Neutrophil (primary cell): ENCODE data around the gene OXLD1.

Experiments
- H3K27ac ChIP-seq: fragments of 200-600 bp; sonication (generic); 2 replicates; pipeline ENCODE4 v1.5.1; 2016; ENCODE audit warnings: mild to moderate bottlenecking, moderate library complexity
- H3K27me3 ChIP-seq: fragments of 200-600 bp; sonication (generic); 2 replicates; pipeline ENCODE4 v1.6.0; 2016; ENCODE audit warnings: mild to moderate bottlenecking
- H3K36me3 ChIP-seq: fragments of 200-600 bp; sonication (generic); 2 replicates; pipeline ENCODE4 v1.5.1; 2017
- H3K4me1 ChIP-seq, 2 experiments: fragments of 200-600 bp in 1 of 2; sonication (generic) in 1 of 2; 1 replicate in 1 of 2; 2 replicates in 1 of 2; pipeline versions ENCODE4 v1.5.1 to v1.6.1; 2013 to 2016; ENCODE audit warnings: low read depth in 1 of 2, low read length in 1 of 2, mild to moderate bottlenecking in 1 of 2, moderate library complexity in 1 of 2; ENCODE audit not compliant: control insufficient read depth in 1 of 2, insufficient read depth in 1 of 2
- H3K4me3 ChIP-seq, 2 experiments: fragments of 200-600 bp in 1 of 2; sonication (generic) in 1 of 2; 1 replicate in 1 of 2; 2 replicates in 1 of 2; pipeline ENCODE4 v1.5.1; 2013 to 2016; ENCODE audit warnings: low read depth in 1 of 2, low read length in 1 of 2, mild to moderate bottlenecking in 1 of 2, moderate library complexity in 1 of 2
- H3K9me3 ChIP-seq: fragments of 200-600 bp; sonication (generic); 2 replicates; pipeline ENCODE4 v1.5.1; 2016
- TF ChIP-seq, protein P1 (sequence below): fragments of 200-600 bp; sonication (generic); IDR thresholded peaks from 2 replicates; pipeline ENCODE4 v1.5.1; 2016; ENCODE audit warnings: antibody characterized with exemption

The OXLD1 gene

DNA sequence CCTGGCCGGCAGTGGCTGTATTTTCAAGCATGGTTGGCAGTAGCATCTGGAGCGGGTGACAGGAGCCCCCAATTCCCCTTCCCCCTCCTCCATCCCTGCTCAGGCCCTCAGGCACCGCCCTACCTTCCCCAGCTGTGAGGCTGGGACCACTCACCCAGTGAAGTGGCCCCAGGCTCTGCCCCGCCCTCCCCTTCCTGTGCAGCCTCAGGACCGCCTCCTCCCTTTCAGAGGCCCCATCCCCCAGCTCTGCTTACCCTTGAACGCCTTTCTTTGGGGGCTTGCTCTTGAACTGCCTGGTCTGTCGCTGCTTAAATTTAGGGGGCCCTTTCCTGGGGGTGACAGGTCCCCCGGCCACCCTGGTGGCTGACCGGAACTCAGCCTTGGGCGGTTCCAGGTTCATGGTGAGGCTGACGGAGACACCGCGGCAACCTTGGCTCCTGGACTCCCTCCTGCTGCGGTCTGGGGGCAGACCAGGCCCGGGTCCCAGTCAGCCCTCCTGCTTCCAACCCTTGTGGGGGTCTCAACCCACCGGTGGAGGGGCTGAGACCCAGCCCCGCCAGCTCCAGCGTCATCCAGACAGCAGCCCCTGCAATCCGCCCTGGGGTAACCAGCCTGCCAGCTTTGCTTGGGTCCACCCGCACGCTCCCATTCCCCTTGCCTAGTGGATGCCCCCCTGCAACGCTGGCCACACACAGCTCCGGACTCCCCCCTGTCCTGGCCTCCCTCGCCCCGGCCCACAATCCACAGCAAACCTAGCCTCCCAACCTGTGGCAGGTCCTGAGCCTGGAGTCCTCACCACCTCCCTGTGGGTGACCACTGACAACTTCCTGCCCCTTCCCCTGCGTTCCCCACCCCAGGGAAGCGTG lies 13.3 kb downstream of the OXLD1 start:
- TF ChIP-seq, protein P1, sequence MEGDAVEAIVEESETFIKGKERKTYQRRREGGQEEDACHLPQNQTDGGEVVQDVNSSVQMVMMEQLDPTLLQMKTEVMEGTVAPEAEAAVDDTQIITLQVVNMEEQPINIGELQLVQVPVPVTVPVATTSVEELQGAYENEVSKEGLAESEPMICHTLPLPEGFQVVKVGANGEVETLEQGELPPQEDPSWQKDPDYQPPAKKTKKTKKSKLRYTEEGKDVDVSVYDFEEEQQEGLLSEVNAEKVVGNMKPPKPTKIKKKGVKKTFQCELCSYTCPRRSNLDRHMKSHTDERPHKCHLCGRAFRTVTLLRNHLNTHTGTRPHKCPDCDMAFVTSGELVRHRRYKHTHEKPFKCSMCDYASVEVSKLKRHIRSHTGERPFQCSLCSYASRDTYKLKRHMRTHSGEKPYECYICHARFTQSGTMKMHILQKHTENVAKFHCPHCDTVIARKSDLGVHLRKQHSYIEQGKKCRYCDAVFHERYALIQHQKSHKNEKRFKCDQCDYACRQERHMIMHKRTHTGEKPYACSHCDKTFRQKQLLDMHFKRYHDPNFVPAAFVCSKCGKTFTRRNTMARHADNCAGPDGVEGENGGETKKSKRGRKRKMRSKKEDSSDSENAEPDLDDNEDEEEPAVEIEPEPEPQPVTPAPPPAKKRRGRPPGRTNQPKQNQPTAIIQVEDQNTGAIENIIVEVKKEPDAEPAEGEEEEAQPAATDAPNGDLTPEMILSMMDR, result no peak
- H3K27ac ChIP-seq, result no peak overlapping the region
- H3K4me3 ChIP-seq, result peak overlapping the region; percentile 37 to 50

DNA sequence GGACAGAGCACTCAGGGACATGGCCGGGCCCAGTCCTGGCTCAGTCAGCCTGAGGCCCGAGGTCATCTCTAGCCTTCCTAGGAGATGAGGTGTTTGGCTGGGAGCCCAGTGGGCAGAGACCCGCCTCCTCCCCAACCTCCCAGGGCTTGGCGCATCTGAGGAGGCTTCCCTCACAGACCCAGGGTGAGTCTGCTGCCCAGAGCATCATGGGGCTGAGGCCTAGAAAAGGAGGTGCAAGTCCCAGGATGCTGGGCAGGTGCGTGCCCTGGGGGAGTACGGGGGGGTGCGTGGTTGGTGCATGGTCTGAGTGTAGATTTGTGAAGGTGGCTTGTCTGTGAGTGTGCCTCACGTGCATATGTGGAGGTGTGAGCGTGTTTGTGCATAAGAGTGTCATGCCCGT lies 14.7 kb downstream of the OXLD1 start:
- Histone ChIP-seq H3K27ac (no peak overlapping the region), H3K9me3 (peaks cover 7% of the 10 kb centered on the region), H3K27me3 (peaks cover 56% of the 10 kb centered on the region), H3K36me3 (no peaks in the 10 kb centered on the region), H3K4me1 (peaks cover 10% of the 10 kb centered on the region in 2 experiments), H3K4me3 (no peak overlapping the region)
- TF ChIP-seq, protein P1, result no peak

More for the DNA sequence above, 13.3 kb downstream of the OXLD1 start:
- peaks cover 42% of the 10 kb centered on the region for H3K27me3 ChIP-seq
- peaks cover 10% of the 10 kb centered on the region in 2 experiments for H3K4me1 ChIP-seq
- H3K9me3 ChIP-seq, result peaks cover 7% of the 10 kb centered on the region
- H3K36me3 ChIP-seq, result no peaks in the 10 kb centered on the region

DNA sequence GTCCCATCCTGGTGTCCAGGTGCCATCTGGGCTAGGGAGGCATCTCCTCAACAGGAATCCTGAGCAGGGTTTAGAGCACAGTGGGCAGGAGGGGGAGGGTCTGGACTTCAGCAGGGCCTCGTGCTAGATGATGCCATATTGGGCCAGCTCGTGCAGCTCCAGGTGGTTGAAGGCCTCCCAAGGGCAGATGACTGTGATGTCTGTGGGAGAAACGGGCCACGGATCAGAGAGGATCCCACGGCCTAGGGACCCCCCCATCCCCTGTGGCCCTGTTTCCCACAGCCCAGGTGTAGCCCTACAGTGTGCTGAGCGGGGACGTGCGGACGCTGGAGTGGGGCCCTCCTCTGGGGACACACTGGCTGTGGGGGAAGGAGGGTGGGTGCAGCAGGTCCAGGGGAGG lies 15.5 kb downstream of the OXLD1 start:
- no peaks in the 10 kb centered on the region for H3K36me3 ChIP-seq
- peaks cover 10% of the 10 kb centered on the region in 2 experiments for H3K4me1 ChIP-seq
- no peak overlapping the region for H3K4me3 ChIP-seq
- H3K9me3 ChIP-seq, result peaks cover 7% of the 10 kb centered on the region
- no peak overlapping the region for H3K27ac ChIP-seq
- peaks cover 61% of the 10 kb centered on the region for H3K27me3 ChIP-seq
- TF ChIP-seq, protein P1, result no peak

DNA sequence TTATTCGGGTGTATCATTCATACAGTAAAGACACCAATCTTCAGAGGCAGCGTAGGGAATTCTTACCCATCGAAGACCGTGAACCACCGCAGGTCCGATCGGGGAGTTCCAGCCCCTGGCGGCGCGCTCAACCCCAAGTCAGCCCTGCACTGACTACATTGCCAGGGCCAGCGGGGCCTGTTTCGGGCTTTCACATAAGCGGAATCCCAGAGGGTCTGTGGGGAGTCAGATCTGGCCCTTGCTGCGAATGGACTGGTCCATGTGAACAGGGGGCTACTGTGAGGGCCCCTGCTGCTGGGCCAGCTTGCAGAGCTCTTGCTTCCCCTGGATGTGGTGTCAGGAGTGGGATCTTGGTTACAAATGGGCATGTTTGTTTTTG lies 17.7 kb downstream of the OXLD1 start:
- no peaks in the 10 kb centered on the region for H3K36me3 ChIP-seq
- H3K27me3 ChIP-seq, result peaks cover 63% of the 10 kb centered on the region
- no peak overlapping the region for H3K4me3 ChIP-seq
- H3K9me3 ChIP-seq, result peaks cover 7% of the 10 kb centered on the region
- TF ChIP-seq, protein P1, result no peak
- peaks cover 9 to 10% of the 10 kb centered on the region in 2 experiments for H3K4me1 ChIP-seq
- H3K27ac ChIP-seq, result no peak overlapping the region

DNA sequence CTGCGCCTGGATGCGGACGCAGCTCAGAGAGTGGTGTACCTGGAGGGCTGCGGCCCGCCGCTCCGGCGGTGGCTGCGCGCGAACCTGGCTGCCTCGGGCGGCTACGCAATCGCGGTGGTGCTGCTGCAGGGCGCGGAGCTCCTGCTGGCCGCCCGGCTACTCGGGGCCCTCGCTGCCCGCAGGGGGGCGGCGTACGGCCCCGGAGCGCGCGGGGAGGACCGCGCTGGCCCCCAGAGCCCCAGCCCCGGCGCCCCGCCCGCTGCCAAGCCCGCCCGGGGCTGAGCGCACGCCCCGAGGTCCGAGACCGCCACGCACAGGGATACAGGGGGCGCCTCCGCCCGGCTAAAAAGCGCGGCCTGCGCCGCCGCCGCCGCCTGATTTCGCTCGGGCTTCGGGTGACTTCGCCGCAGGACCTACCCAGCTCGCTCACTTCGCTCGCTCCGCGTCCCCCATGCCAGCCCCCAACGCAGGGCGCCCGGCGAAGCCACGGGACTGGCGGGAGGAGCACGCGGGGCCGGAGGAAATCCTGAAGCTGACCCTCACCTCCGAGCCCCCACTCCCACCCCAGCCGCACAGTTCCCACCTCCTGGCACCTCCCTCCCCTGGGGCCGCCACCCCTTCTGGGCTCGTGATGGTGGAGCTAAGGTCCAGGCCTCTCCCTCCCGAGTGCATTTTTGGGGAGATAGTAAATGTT lies 18.2 kb downstream of the OXLD1 start:
- Histone ChIP-seq H3K9me3 (peaks cover 7% of the 10 kb centered on the region), H3K36me3 (no peaks in the 10 kb centered on the region), H3K27me3 (peaks cover 57% of the 10 kb centered on the region), H3K4me1 (peaks cover 4 to 5% of the 10 kb centered on the region in 2 experiments), H3K27ac (no peak overlapping the region), H3K4me3 (no peak overlapping the region)
- TF ChIP-seq, protein P1, result no peak
